Glomerular visceral epithelial cell (primary cell): Measurements from ENCODE around the gene SEMA5A.

Experiments used
- DNase-seq: peaks from one replicate; pipeline ENCODE4 v3.0.0-alpha.2; 2016; ENCODE audit errors: extremely low spot score

SEMA5A gene

GRCh38 chr5:9212605-9213004 is 333.3 kb downstream of the SEMA5A start:
- DNase-seq, result no peak

- DNase-seq, result peak; percentile 9
Observed at GRCh38 chr5:9209846-9210492, 335.9 kb downstream of the SEMA5A start.

- DNase-seq, result peak; percentile 68
Observed at GRCh38 chr5:9207817-9208418, 338.0 kb downstream of the SEMA5A start.

- DNase-seq, result no peak
Observed at GRCh38 chr5:9202636-9203035, 343.2 kb downstream of the SEMA5A start.

- no peak for DNase-seq
Observed at GRCh38 chr5:9201761-9202160, 344.1 kb downstream of the SEMA5A start.

GRCh38 chr5:9201011-9201410 is 344.9 kb downstream of the SEMA5A start:
- no peak for DNase-seq

- no peak for DNase-seq
Observed at GRCh38 chr5:9198394-9198793, 347.5 kb downstream of the SEMA5A start.

GRCh38 chr5:9197881-9198260 is 348.0 kb downstream of the SEMA5A start:
- no peak for DNase-seq

GRCh38 chr5:9196403-9197227 is 349.3 kb downstream of the SEMA5A start:
- peak; percentile 32 for DNase-seq

GRCh38 chr5:9194509-9194908 is 351.4 kb downstream of the SEMA5A start:
- DNase-seq, result peak; percentile 25

- no peak for DNase-seq
Observed at GRCh38 chr5:9192266-9192665, 353.6 kb downstream of the SEMA5A start.

GRCh38 chr5:9189681-9190080 is 356.2 kb downstream of the SEMA5A start:
- DNase-seq, result no peak

GRCh38 chr5:9188956-9189355 is 356.9 kb downstream of the SEMA5A start:
- DNase-seq, result no peak

- DNase-seq, result peak; percentile 57
Observed at GRCh38 chr5:9188131-9188530, 357.7 kb downstream of the SEMA5A start.

- DNase-seq, result no peak
Observed at GRCh38 chr5:9187614-9188013, 358.3 kb downstream of the SEMA5A start.

- no peak for DNase-seq
Observed at GRCh38 chr5:9186069-9186468, 359.8 kb downstream of the SEMA5A start.

GRCh38 chr5:9183992-9184391 is 361.9 kb downstream of the SEMA5A start:
- DNase-seq, result no peak

- no peak for DNase-seq
Observed at GRCh38 chr5:9182899-9183695, 362.8 kb downstream of the SEMA5A start.

GRCh38 chr5:9176641-9177040 is 369.2 kb downstream of the SEMA5A start:
- DNase-seq, result no peak

GRCh38 chr5:9174446-9174845 is 371.4 kb downstream of the SEMA5A start:
- DNase-seq, result no peak

- no peak for DNase-seq
Observed at GRCh38 chr5:9173281-9174048, 372.4 kb downstream of the SEMA5A start.
